NCI-H2029 treated with DMSO at 0.1 percent for 48 hours (cell line): ENCODE data around the gene POFUT2.
A peak's percentile ranks its signal among the peaks of the same experiment; 100 is the strongest.

Experiments used
- DNase-seq: peaks from one replicate; lab custom pipeline; 2025; lab: John Stamatoyannopoulos, UW

POFUT2 gene

DNA sequence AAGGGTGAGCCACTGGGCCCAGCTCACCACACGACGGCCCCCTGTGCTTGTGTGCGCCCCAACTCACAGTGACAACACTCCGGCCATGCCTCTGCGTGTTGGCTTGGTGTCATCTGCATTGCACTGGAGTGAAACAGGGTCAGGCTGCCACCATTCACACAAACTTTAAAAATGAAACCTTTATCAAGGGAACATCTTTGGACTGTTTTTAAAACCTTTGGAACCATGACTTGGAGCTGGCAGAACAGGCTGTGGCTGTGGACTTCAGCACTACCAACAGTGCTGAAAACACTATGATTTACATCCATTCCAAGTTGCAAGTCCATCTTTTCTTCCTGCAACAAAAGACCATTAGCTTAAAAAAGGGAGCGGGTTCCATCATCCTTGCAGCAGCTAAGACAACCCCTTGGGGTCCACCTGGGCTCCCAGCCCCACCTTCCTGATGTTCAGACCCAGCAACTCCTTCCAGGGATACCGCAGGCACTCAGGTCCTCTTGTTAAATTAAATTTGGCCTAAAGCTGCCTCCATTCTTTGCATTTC lies 25.6 kb downstream of the POFUT2 start:
- no peak for DNase-seq

GRCh38 chr21:45261093-45261492 lies 26.6 kb downstream of the POFUT2 start:
- no peak for DNase-seq

- no peak for DNase-seq
These were observed 27.4 kb downstream of the POFUT2 start for GRCh38 chr21:45260191-45260825.

GRCh38 chr21:45259206-45259840 lies 28.4 kb downstream of the POFUT2 start:
- no peak for DNase-seq

- no peak for DNase-seq
These were observed 29.2 kb downstream of the POFUT2 start for GRCh38 chr21:45258466-45258865.

- no peak for DNase-seq
These were observed 29.9 kb downstream of the POFUT2 start for GRCh38 chr21:45257673-45258341.

GRCh38 chr21:45256912-45257672 lies 30.6 kb downstream of the POFUT2 start:
- no peak for DNase-seq

DNA sequence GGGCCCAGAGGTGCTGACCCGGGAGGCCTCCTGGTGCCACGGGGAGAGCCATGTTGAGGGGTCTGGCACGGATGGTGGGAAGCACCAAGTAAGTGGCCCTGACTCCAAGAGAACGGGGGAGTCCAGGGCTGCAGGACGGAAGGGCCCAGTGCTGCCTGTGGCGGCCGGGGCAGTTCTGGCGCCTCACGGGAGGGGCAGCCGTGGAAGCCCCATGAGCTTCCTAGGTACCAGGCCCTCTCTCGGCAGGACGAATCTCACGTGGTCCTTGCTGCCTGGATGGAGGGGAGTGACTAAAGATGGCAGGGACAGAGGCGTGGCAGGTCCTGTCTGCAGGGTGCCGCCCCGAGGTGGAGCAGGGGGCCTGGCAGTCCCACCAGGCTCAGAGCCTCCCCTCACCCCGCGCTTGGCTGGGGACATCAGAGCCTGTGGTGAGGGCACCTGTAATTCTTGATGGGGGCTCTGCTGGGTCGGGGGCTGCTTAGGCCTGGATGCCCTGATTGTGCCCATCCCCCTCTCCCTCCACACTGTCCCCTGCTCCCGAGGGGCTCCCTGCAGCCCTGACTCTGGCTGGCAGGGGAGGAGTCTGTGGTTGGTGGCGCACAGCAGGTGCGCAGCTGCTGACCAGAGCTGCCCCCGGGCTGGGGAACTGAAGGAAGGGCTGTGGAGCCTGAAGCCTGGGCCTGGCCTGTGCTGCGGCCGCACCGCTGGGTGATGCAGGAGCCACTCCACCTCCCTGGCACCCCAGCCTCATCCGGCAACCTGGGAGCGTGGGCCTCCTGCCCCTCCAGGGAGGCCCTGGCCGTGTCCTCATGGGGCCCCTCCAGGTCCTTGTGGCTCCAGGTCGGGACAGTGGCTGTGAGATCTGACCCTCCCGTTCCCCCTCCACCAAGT lies 31.4 kb downstream of the POFUT2 start:
- DNase-seq, result no peak

- DNase-seq, result peak; percentile 31
These were observed 32.2 kb downstream of the POFUT2 start for GRCh38 chr21:45255381-45256020.

DNA sequence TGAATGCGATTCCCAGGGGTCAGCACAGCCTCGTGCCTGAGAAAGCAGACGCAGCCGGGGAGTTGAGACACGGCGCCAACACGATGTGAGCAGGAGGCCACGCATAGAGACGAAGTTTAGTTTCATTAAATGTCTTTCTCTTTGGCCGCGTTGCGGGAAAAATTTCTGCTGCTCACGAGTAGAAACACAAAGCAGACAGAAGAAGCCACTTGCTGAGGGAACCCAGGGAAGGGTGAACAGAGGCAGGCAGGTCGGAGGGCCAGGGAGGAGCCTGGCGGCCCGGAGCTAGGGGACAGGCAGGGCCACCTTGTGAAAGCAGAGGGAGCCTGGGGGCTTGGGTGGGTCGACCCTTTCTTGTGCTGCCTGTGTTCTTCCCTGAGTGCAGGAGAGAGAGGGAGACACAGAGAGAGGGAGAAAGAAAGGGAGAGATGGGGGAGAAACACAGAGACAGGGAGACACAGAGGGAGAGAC lies 33.2 kb downstream of the POFUT2 start:
- no peak for DNase-seq

- DNase-seq, result no peak
These were observed 33.8 kb downstream of the POFUT2 start for GRCh38 chr21:45253633-45254459.

GRCh38 chr21:45253180-45253579 lies 34.5 kb downstream of the POFUT2 start:
- no peak for DNase-seq

DNA sequence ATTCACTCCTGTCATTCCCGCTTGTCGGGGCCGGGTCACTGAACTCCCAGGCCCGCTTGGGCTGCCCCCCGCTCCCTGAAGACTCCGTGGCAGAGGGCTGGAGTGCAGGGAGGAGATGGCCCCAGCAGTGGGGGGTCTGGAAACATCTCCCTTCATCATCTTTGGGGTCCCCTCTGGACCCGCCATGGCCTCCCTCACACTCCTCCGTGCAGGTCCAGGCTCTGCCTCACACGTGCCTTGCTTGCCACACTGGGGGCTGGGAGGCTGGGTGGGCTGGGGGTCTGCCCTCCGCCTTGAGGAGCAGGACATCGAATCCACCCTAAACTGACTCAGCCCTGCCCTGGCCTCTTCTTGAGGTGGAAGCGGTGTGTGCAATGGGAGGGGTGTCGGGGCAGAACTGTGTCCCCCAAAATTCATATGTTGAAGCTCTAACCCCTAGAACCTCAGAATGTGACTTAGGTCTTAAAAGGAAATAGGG lies 35.2 kb downstream of the POFUT2 start:
- no peak for DNase-seq

GRCh38 chr21:45251635-45252447 lies 35.9 kb downstream of the POFUT2 start:
- DNase-seq, result no peak

GRCh38 chr21:45250914-45251634 lies 36.6 kb downstream of the POFUT2 start:
- DNase-seq, result no peak

DNA sequence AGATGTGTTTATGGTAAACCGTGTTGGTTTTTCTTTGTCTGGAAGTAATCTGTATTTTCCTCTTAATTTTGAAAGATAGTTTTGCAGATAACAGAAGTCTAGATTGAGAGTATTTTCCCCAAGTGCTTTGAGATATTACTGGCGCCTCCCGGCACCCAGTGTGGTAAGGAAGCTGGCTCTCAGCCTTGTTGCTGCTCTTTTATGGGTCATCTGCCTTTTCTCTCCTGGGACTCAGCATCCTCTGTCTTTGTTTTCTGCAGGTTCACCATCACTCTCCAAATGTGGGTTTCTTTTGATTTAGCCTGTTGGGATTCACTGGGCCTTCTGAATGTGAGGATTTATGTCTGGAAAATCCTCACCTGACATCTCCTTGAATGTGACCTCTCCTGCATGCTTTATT lies 37.4 kb downstream of the POFUT2 start:
- no peak for DNase-seq

- no peak for DNase-seq
These were observed 38.1 kb downstream of the POFUT2 start for GRCh38 chr21:45249626-45250025.

DNA sequence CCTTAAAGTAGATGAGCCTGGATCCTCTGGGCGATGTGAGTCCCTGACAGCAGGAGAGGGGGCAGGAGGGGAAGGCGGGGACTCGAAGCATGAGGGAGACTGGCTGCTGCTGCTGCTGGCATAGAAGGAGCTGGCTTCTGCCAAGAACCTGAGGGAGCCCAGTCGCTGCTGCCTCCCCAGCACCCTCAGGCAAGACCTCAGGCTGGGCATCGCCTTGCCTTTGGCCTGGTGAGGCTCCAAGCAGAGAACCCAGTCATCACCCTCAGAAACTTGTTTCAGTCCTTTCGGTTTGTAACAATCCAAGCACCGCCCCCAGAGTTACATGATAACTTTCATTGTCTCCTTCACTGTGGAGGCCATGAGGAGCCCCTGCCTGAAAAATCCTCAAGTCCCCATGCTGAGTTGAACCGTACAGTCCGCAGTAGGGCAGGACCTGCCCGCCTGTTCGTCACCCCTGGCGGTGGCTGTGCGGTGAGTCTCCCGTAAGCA lies 38.8 kb downstream of the POFUT2 start:
- no peak for DNase-seq
